Fibroblast of lung (primary cell): ENCODE measurements around the gene GALR2.

Source experiments
- EZH2 ChIP-seq: IDR thresholded peaks from 2 replicates; pipeline ENCODE4 v1.5.1; 2012; ENCODE audit warnings: low read length, control low read depth, mild to moderate bottlenecking; ENCODE audit errors: missing control alignments
- TF ChIP-seq, protein P1 (sequence below), 2 donors: IDR thresholded peaks in 1 of 2; conservative IDR thresholded peaks in 1 of 2; 1 replicate in 1 of 2; 2 replicates in 1 of 2; pipeline ENCODE4 v1.5.1; 2011 to 2012; ENCODE audit warnings: low read length in 2 of 2, control low read depth in 1 of 2, inconsistent platforms in 1 of 2, low read depth in 1 of 2, mild to moderate bottlenecking in 1 of 2

DNA sequence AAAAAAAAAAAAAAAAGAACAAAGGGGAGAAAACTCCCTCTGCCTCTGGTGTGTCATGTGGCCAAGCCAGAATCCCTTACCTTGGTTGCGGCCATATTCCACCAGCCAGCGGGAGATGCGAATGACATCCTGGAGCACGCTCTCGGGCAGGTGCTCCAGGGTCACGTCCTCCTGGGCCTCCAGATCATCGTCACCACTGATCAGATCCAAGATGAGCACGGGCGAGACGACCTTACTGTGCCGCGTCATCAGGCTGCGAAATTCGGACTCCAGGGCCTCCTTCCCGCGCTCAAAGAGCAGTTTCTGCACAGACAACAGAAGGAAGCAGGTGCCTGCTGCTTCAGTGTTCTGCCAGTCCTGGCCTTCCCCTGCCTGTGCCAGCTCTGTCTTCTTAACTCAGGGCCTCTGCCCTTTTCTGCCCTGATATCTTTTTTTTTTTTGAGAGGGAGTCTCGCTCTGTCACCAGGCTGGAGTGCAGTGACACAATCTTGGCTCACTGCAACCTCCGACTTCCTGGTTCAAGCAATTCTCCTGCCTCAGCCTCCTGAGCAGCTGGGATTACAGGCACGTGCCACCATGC lies 23.2 kb downstream of the GALR2 start:
- TF ChIP-seq, protein P1, sequence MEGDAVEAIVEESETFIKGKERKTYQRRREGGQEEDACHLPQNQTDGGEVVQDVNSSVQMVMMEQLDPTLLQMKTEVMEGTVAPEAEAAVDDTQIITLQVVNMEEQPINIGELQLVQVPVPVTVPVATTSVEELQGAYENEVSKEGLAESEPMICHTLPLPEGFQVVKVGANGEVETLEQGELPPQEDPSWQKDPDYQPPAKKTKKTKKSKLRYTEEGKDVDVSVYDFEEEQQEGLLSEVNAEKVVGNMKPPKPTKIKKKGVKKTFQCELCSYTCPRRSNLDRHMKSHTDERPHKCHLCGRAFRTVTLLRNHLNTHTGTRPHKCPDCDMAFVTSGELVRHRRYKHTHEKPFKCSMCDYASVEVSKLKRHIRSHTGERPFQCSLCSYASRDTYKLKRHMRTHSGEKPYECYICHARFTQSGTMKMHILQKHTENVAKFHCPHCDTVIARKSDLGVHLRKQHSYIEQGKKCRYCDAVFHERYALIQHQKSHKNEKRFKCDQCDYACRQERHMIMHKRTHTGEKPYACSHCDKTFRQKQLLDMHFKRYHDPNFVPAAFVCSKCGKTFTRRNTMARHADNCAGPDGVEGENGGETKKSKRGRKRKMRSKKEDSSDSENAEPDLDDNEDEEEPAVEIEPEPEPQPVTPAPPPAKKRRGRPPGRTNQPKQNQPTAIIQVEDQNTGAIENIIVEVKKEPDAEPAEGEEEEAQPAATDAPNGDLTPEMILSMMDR (conservative IDR thresholded peaks at IDR 0.05 in 1 of 2, IDR thresholded peaks at IDR 0.05 in 1 of 2; ENCODE audit: low read depth in 1 of 2, low read length in 2 of 2) = no peak
- no peak for TF ChIP-seq EZH2
